Prostate gland (tissue), 2 donors: Measurements from ENCODE around the gene CCDC149. TPM values are rescaled to one million over a fixed set of nuclear protein-coding genes. Genes with fewer than 3 reads are reported as not detected.

Experiments used
- DNase-seq: peaks from one replicate; pipeline ENCODE4 v3.0.0-alpha.2; 2019; ENCODE audit warnings: low spot score
- H3K27ac ChIP-seq, 2 donors: fragments of 200-600 bp; sonication (generic); 2 replicates each; pipeline ENCODE4 v1.5.1; 2017 to 2019
- H3K27me3 ChIP-seq: fragments of 200-600 bp; sonication (generic); replicated peaks from 2 replicates; pipeline ENCODE4 v1.5.1; 2019; ENCODE audit not compliant: insufficient read depth
- H3K36me3 ChIP-seq, 2 donors: fragments of 200-600 bp; sonication (generic); 1 replicate in 1 of 2; 2 replicates in 1 of 2; pipeline versions ENCODE4 v1.5.1 to v1.8.1; 2017 to 2019
- H3K4me1 ChIP-seq: fragments of 200-600 bp; sonication (generic); replicated peaks from 2 replicates; pipeline ENCODE4 v1.5.1; 2019
- H3K4me3 ChIP-seq, 2 donors: fragments of 200-600 bp; sonication (generic); 2 replicates each; pipeline ENCODE4 v1.5.1; 2017 to 2019
- H3K9me3 ChIP-seq: fragments of 200-600 bp; sonication (generic); 2 replicates; pipeline ENCODE4 v1.5.1; 2017
- POLR2A ChIP-seq: fragments of 450-650 bp; IDR thresholded peaks from one replicate; pipeline ENCODE4 v1.6.1; 2016; ENCODE audit warnings: antibody characterized with exemption, mild to moderate bottlenecking
- POLR2AphosphoS5 ChIP-seq: sonication (generic); formaldehyde crosslinking; IDR thresholded peaks from one replicate; pipeline ENCODE4 v1.6.1; 2017; ENCODE audit warnings: antibody characterized with exemption
- WGBS: methylation state at CpG from one replicate; pipeline ENCODE4 v1.1.5; 2018; 5-methylcytosine and 5-hydroxymethylcytosine counted together
- intact Hi-C: fragments of 100-400 bp; cut with DNase I; formaldehyde crosslinking; loops from one replicate; pipeline ENCODE4 v1.14.2; 2022
- total RNA-seq, 2 donors: library from RNA; depleted of rRNA; stranded (reverse); fragments of >200 nt; gene quantifications; one replicate each; pipeline ENCODE4 v1.1.0, GENCODE V29; 2016
- TF ChIP-seq, protein P1 (sequence below), 4 experiments: fragments of 200-600 bp in 2 of 4; fragments of 450-650 bp in 2 of 4; sonication (generic) in 2 of 4; IDR thresholded peaks; 1 replicate in 3 of 4; 2 replicates in 1 of 4; pipeline ENCODE4 v1.5.1; 2016 to 2019; ENCODE audit warnings: antibody characterized with exemption in 4 of 4, mild to moderate bottlenecking in 2 of 4, moderate library complexity in 2 of 4

CCDC149 gene
- total RNA-seq, 2 donors from 2014 or later = 14.0 to 19.6 TPM

DNA sequence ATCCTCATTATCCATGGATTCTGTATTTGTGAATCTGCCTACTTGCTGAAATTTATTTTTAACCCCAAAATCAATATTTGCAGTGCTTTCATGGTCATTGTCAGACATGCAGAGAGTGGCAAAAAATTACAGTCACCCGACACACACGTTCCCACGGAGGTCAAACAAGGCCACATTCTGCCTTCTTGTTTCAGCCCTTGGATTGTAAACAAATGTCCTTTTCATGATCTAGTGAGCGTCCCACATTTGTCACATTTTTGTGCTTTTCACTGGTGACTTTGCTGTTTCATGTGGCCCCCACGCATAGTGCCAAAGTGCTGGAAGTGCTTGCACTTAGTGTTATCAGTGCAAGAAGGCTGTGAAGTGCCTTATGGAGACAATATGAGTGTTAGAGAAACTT, 72.5 kb downstream of the CCDC149 start:
- Histone ChIP-seq H3K9me3 (no peaks in the 10 kb centered on the region), H3K36me3 (no peaks in the 10 kb centered on the region), H3K4me1 (no peaks in the 10 kb centered on the region), H3K27ac (no peak overlapping the region), H3K27me3 (no peaks in the 10 kb centered on the region), H3K4me3 (no peak overlapping the region)
- no peak for DNase-seq
- intact Hi-C loops = no loop called here
- WGBS = 91% methylated on average over 5 of the region's 5 CpGs
- no peak for TF ChIP-seq POLR2AphosphoS5
- TF ChIP-seq POLR2A = no peak
- TF ChIP-seq, protein P1, sequence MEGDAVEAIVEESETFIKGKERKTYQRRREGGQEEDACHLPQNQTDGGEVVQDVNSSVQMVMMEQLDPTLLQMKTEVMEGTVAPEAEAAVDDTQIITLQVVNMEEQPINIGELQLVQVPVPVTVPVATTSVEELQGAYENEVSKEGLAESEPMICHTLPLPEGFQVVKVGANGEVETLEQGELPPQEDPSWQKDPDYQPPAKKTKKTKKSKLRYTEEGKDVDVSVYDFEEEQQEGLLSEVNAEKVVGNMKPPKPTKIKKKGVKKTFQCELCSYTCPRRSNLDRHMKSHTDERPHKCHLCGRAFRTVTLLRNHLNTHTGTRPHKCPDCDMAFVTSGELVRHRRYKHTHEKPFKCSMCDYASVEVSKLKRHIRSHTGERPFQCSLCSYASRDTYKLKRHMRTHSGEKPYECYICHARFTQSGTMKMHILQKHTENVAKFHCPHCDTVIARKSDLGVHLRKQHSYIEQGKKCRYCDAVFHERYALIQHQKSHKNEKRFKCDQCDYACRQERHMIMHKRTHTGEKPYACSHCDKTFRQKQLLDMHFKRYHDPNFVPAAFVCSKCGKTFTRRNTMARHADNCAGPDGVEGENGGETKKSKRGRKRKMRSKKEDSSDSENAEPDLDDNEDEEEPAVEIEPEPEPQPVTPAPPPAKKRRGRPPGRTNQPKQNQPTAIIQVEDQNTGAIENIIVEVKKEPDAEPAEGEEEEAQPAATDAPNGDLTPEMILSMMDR (IDR thresholded peaks at IDR 0.05) = no peak

DNA sequence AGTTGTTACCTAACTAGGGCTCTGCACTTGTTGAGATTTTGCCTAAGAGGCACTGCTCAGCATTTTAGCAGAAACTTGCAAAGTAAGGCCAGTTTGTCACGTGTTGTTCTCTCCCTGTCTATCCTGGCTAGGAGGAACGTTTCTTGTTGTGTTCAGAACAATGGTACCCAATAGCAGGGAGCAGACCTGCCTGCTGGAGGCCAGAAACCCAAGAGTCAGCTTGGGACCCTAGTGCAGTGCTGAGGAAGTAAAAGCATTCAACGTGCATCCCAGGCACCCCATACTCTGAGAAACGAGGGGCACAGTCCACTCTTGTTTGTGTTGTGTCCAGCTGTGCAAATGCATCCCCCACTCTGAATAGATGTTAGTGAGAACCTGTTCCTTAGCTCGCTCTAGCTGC, 75.1 kb downstream of the CCDC149 start:
- Histone ChIP-seq H3K9me3 (no peaks in the 10 kb centered on the region), H3K36me3 (no peaks in the 10 kb centered on the region), H3K27ac (no peak overlapping the region), H3K27me3 (no peaks in the 10 kb centered on the region), H3K4me3 (no peak overlapping the region), H3K4me1 (no peaks in the 10 kb centered on the region)
- TF ChIP-seq POLR2AphosphoS5 = no peak
- TF ChIP-seq, protein P1 (IDR thresholded peaks at IDR 0.05) = no peak
- TF ChIP-seq POLR2A = no peak
- DNase-seq = no peak
- WGBS = 66% methylated on average over 5 of the region's 5 CpGs
- intact Hi-C loops = no loop called here

DNA sequence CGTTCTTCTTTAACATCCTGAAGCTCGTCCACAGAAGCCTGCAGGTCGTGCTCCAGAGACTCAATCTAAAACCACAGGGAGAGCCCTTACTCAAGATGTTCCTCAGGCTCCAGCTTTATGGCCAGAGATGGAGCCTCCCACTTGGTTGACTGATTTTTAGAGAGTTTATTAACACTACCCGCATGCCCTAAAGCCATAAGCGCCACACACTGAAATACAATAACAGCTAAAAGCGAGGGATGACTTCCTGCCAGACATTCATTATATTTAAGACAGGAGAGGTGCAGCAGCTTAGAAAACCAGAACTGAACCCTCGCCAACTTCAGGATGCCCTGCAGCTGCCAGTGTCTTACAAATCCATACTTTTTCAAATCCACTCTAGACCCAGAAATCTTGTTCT, 75.5 kb downstream of the CCDC149 start:
- intact Hi-C loops = no loop called here
- H3K9me3 ChIP-seq = no peaks in the 10 kb centered on the region
- H3K36me3 ChIP-seq = no peaks in the 10 kb centered on the region
- DNase-seq = no peak
- TF ChIP-seq POLR2A = no peak
- no peak for TF ChIP-seq POLR2AphosphoS5
- TF ChIP-seq, protein P1 (IDR thresholded peaks at IDR 0.05) = no peak
- no peak overlapping the region for H3K27ac ChIP-seq
- no peaks in the 10 kb centered on the region for H3K4me1 ChIP-seq
- WGBS = 88% methylated on average over 7 of the region's 7 CpGs
- H3K4me3 ChIP-seq = no peak overlapping the region
- H3K27me3 ChIP-seq = no peaks in the 10 kb centered on the region

DNA sequence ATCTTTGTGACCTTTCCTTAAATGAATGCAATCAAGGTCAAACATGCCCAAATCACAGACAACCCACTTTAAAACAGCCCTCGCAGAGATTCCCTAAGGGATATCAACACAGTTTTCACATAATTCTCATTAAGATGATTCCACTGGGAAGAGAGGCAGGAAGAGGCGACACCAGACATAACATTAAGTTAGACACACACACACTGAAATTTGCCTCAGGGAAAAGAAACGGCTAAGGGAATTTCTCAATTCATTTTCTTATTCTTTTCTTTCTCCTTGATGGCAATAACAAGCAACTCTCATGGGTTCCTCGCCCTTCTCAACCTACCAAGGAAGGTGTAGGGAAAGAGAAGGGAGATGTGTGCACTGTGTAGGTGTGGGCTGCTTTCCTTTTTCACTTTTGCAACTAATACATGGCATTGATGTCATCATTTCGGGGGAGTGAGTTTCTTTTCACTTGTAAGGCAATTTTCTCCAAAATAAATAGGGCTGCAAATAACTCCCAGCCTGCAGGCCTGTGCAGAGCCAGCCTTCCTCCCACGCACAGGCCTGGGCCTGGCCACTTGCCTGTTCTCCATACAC, 76.1 kb downstream of the CCDC149 start:
- DNase-seq = no peak
- TF ChIP-seq, protein P1 (IDR thresholded peaks at IDR 0.05) = no peak
- TF ChIP-seq POLR2AphosphoS5 = no peak
- no peak for TF ChIP-seq POLR2A
- Histone ChIP-seq H3K27me3 (no peaks in the 10 kb centered on the region), H3K4me1 (no peaks in the 10 kb centered on the region), H3K36me3 (no peaks in the 10 kb centered on the region), H3K4me3 (no peak overlapping the region), H3K27ac (no peak overlapping the region), H3K9me3 (no peaks in the 10 kb centered on the region)
- intact Hi-C loops = no loop called here
- WGBS = 90% methylated on average over 6 of the region's 6 CpGs

DNA sequence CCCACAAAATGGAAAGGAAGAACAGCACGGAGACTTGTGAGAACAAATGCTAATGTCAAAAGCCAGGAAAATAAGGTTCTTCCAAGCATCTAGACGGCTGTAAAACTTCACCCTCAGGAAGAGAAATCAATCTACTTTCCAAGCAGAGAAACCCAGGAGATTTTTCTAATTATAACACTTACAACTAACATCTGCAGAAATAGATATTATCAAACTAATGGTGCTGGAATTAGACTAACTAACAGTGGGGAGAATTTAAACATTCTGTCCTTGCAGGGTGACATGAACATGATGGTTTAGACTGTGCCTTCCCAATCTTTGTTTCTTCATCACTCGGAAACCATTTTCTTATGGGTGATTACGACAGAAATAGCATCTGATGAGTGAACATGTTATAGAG, 77.1 kb downstream of the CCDC149 start:
- no peak overlapping the region for H3K27ac ChIP-seq
- no peaks in the 10 kb centered on the region for H3K9me3 ChIP-seq
- no peaks in the 10 kb centered on the region for H3K27me3 ChIP-seq
- TF ChIP-seq, protein P1 (IDR thresholded peaks at IDR 0.05) = no peak
- TF ChIP-seq POLR2A = no peak
- TF ChIP-seq POLR2AphosphoS5 = no peak
- no peaks in the 10 kb centered on the region for H3K4me1 ChIP-seq
- intact Hi-C loops = no loop called here
- no peak for DNase-seq
- H3K36me3 ChIP-seq = no peaks in the 10 kb centered on the region
- WGBS = 84% methylated on average over 4 of the region's 4 CpGs
- H3K4me3 ChIP-seq = no peak overlapping the region
